ENCODE measurements around the gene LLPH.

GRCh38 chr12:66108386-66108785 lies 22.2 kb downstream of the LLPH start:
- no peak for TF ChIP-seq CTCF (IDR thresholded peaks at IDR 0.05 in 8 of 11, conservative IDR thresholded peaks at IDR 0.05 in 3 of 11)
- TF ChIP-seq POLR2AphosphoS5 (IDR thresholded peaks at IDR 0.05) = no peak
- no peak for TF ChIP-seq POLR2A (IDR thresholded peaks at IDR 0.05)
